Kidney glomerular epithelial cell (primary cell): ENCODE data around the gene ZP4.
"Not testable (repeated sequence)": the region's sequence is repeated elsewhere in the genome, so short reads cannot be mapped to it uniquely, and the experiment has no call there.

Experiments used
- DNase-seq: peaks from one replicate; lab custom pipeline; 2025; lab: John Stamatoyannopoulos, UW

The ZP4 gene

GRCh38 chr1:237877631-237878030, 13.1 kb downstream of the ZP4 start:
- no peak for DNase-seq

- DNase-seq = no peak
Measured at GRCh38 chr1:237875291-237875690, 15.4 kb downstream of the ZP4 start.

- DNase-seq = peak; percentile 87
Measured at GRCh38 chr1:237873487-237874211, 17.1 kb downstream of the ZP4 start.

- no peak for DNase-seq
Measured at GRCh38 chr1:237868817-237869600, 21.7 kb downstream of the ZP4 start.

- no peak for DNase-seq
Measured at GRCh38 chr1:237867380-237867888, 23.3 kb downstream of the ZP4 start.

GRCh38 chr1:237864338-237865244, 26.1 kb downstream of the ZP4 start:
- peak; percentile 27 for DNase-seq

GRCh38 chr1:237863234-237863633, 27.5 kb downstream of the ZP4 start:
- no peak for DNase-seq

- DNase-seq = no peak
Measured at GRCh38 chr1:237861944-237862343, 28.8 kb downstream of the ZP4 start.

GRCh38 chr1:237858992-237859391, 31.7 kb downstream of the ZP4 start:
- DNase-seq = no peak

- DNase-seq = no peak
Measured at GRCh38 chr1:237857455-237857854, 33.3 kb downstream of the ZP4 start.

- no peak for DNase-seq
Measured at GRCh38 chr1:237852342-237852741, 38.4 kb downstream of the ZP4 start.

- peak; percentile 70 for DNase-seq
Measured at GRCh38 chr1:237851210-237851845, 39.4 kb downstream of the ZP4 start.

GRCh38 chr1:237843516-237843915, 47.2 kb downstream of the ZP4 start:
- DNase-seq = not testable (repeated sequence)

- DNase-seq = no peak
Measured at GRCh38 chr1:237841485-237841884, 49.2 kb downstream of the ZP4 start.

GRCh38 chr1:237838904-237839534, 51.7 kb downstream of the ZP4 start:
- no peak for DNase-seq

- no peak for DNase-seq
Measured at GRCh38 chr1:237838320-237838719, 52.4 kb downstream of the ZP4 start.

- peak; percentile 73 for DNase-seq
Measured at GRCh38 chr1:237834461-237834860, 56.3 kb downstream of the ZP4 start.

GRCh38 chr1:237834048-237834447, 56.7 kb downstream of the ZP4 start:
- no peak for DNase-seq

GRCh38 chr1:237832858-237833257, 57.9 kb downstream of the ZP4 start:
- DNase-seq = no peak
